Measurements from ENCODE around the gene BSG. TPM values are rescaled to one million over a fixed set of nuclear protein-coding genes. Genes with fewer than 3 reads are reported as not detected.
"Not testable (repeated sequence)": the region's sequence is repeated elsewhere in the genome, so short reads cannot be mapped to it uniquely, and the experiment has no call there.

BSG gene
- total and polyA plus RNA-seq, 9 donors = 111 to 484 (median 315) TPM

DNA sequence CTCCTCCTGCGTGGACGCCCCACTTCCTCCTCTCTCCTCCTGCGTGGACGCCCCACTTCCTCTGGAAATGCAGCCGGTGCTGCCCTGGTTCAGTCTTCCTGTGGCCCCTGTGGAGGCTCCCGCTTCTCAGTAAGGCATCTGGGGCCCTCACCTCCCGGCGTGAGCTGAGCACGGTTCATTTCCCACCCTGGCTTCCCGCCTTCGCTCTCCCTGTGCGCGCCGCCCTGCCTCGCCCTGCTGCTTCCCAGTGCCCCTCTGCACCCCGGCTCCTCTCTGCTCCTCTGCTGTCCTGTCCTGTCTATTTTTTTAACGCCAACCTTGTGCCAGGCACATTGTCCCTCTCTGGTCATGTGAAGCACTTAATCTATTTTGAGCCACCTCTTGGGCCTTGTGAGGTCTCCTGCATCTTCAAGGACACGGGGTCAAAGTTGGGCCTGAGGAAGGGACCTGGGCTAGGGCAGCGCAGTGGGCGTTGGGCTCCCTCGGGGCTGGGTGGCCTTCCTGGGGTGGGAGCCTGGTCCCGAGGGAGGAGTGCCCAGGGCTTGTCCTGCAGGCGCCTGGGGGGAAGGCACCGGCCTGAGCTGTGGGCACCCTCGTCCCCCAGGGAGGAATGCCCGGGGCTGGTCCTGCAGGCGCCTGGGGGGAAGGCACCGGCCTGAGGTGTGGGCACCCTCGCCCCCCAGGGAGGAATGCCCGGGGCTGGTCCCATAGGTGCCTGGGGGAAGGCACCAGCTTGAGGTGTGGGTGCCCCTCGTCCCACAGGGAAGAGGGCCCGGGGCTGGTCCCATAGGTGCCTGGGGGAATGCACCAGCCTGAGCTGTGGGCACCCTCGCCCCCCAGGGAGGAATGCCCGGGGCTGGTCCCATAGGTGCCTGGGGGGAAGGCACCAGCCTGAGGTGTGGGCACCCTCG is 30.2 kb downstream of the BSG start:
- Histone ChIP-seq H3K27me3 (no peaks in the 10 kb centered on the region), H3K4me1 (ENCODE audit: insufficient read depth) (no peaks in the 10 kb centered on the region), H3K4me3 (no peak overlapping the region), H3K9me3 (no peaks in the 10 kb centered on the region), H3K27ac (no peak overlapping the region), H3K36me3 (no peaks in the 10 kb centered on the region)
- no peak for TF ChIP-seq CTCF (IDR thresholded peaks at IDR 0.05)
- no peak for TF ChIP-seq EP300 (IDR thresholded peaks at IDR 0.05)
- no peak for TF ChIP-seq POLR2A (IDR thresholded peaks at IDR 0.05)
- 73 to 85% (median 81%) methylated on average over 32 to 35 of the region's 35 CpGs for WGBS, 3 donors
- intact Hi-C loops (cut with DNase I) = no loop called here
- no peak for DNase-seq

- H3K9me3 ChIP-seq; H3K4me3 ChIP-seq; DNase-seq; H3K27ac ChIP-seq; intact Hi-C loops (cut with DNase I); H3K36me3 ChIP-seq; H3K27me3 ChIP-seq; H3K4me1 ChIP-seq (ENCODE audit: insufficient read depth): not testable (repeated sequence)
- 69 to 87% (median 81%) methylated on average over 7 to 13 of the region's 13 CpGs for WGBS, 3 donors
Observed at GRCh38 chr19:603302-603639, 30.9 kb downstream of the BSG start.

GRCh38 chr19:603779-604178 is 31.4 kb downstream of the BSG start:
- intact Hi-C loops (cut with DNase I); H3K9me3 ChIP-seq; DNase-seq; H3K36me3 ChIP-seq; H3K27ac ChIP-seq; H3K4me1 ChIP-seq (ENCODE audit: insufficient read depth); H3K27me3 ChIP-seq; H3K4me3 ChIP-seq: not testable (repeated sequence)
- WGBS, 3 donors = 87 to 96% (median 89%) methylated on average over 17 to 20 of the region's 20 CpGs

DNA sequence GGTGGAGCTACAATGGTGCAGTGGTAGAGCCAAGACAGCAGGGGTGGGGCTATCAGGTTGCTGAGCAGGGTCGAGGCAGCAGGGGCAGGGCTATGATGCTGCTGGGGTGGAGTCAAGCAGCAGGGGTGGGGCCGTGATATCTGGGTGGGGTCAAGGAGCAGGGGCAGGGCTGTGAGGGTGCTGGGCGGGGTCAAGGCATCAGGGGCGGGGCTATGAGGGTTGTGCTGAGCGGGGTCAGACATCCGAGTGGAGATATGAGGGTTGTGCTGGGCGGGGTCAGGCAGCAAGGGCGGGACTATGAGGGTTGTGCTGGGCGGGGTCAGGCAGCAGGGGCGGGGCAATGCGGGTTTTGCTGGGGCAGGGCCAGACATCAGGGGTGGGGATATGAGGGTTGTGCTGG is 32.0 kb downstream of the BSG start:
- Histone ChIP-seq H3K27me3 (no peaks in the 10 kb centered on the region), H3K4me1 (ENCODE audit: insufficient read depth) (no peaks in the 10 kb centered on the region), H3K36me3 (no peaks in the 10 kb centered on the region), H3K27ac (no peak overlapping the region), H3K4me3 (no peak overlapping the region), H3K9me3 (no peaks in the 10 kb centered on the region)
- no peak for DNase-seq
- no peak for TF ChIP-seq POLR2A (IDR thresholded peaks at IDR 0.05)
- TF ChIP-seq EP300 (IDR thresholded peaks at IDR 0.05) = no peak
- no peak for TF ChIP-seq CTCF (IDR thresholded peaks at IDR 0.05)
- WGBS, 3 donors = 74 to 85% (median 76%) methylated on average over 10 to 11 of the region's 11 CpGs
- intact Hi-C loops (cut with DNase I) = no loop called here

DNA sequence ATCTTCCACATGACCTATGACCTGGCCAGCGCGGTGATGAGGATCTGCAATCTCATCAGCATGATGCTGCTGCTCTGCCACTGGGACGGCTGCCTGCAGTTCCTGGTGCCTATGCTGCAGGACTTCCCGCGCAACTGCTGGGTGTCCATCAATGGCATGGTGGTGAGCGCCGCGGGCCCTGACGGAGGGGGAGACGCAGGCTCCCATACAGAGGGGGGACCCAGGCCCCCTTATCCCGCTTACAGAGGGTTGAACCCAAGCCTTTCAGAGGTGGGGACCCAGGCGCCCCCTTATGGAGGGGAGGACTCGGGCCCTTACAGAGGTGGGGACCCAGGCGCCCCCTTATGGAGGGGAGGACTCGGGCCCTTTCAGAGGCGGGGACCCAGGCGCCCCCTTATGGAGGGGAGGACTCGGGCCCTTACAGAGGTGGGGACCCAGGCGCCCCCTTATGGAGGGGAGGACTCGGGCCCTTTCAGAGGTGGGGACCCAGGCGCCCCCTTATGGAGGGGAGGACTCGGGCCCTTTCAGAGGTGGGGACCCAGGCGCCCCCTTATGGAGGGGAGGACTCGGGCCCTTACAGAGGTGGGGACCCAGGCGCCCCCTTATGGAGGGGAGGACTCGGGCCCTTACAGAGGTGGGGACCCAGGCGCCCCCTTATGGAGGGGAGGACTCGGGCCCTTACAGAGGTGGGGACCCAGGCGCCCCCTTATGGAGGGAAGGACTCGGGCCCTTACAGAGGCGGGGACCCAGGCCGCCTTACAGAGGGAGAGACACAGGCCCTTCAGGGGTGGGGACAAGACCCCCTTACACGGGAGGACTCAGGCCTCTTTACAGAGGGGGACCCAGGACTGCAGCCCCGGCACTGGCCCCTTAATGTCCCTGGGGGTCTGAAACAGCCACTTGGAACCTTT is 32.9 kb downstream of the BSG start:
- not testable (repeated sequence) for DNase-seq

More for the DNA sequence above, 32.9 kb downstream of the BSG start:
- H3K27me3 ChIP-seq; H3K36me3 ChIP-seq; H3K9me3 ChIP-seq; H3K4me3 ChIP-seq; H3K27ac ChIP-seq; H3K4me1 ChIP-seq (ENCODE audit: insufficient read depth); intact Hi-C loops (cut with DNase I): not testable (repeated sequence)
- WGBS, 3 donors = 63 to 79% (median 75%) methylated on average over 22 to 25 of the region's 34 CpGs

Data from ovary (tissue), 9 donors.